Right atrium auricular region (tissue), 2 donors: ENCODE results near the gene BZW1. TPM values are rescaled to one million over a fixed set of nuclear protein-coding genes. Genes with fewer than 3 reads are reported as not detected.
"Not testable (repeated sequence)": the region's sequence is repeated elsewhere in the genome, so short reads cannot be mapped to it uniquely, and the experiment has no call there.

ENCODE experiments used
- DNase-seq: peaks from one replicate; pipeline ENCODE4 v3.0.0-alpha.2; 2019; ENCODE audit warnings: low spot score
- H3K27ac ChIP-seq, 2 donors: fragments of 200-600 bp; sonication (generic); 1 replicate in 1 of 2; 2 replicates in 1 of 2; pipeline ENCODE4 v1.5.1; 2016 to 2019
- H3K27me3 ChIP-seq, 2 donors: fragments of 200-600 bp; sonication (generic); one replicate each; pipeline versions ENCODE4 v1.5.1 to v1.6.0; 2017 to 2019
- H3K36me3 ChIP-seq: fragments of 200-600 bp; sonication (generic); one replicate; pipeline ENCODE4 v1.5.1; 2016
- H3K4me1 ChIP-seq, 2 donors: fragments of 200-600 bp; sonication (generic); one replicate each; pipeline versions ENCODE4 v1.5.1 to v1.6.0; 2017 to 2019
- H3K4me3 ChIP-seq, 2 donors: fragments of 200-600 bp; sonication (generic); 1 replicate in 1 of 2; 2 replicates in 1 of 2; pipeline ENCODE4 v1.5.1; 2017 to 2019; ENCODE audit warnings: mild to moderate bottlenecking in 1 of 2, moderate library complexity in 1 of 2
- H3K9me3 ChIP-seq, 2 donors: fragments of 200-600 bp; sonication (generic); one replicate each; pipeline ENCODE4 v1.5.1; 2019
- total RNA-seq, 2 donors: library from RNA; depleted of rRNA; stranded (reverse); fragments of >200 nt; gene quantifications; one replicate each; pipeline ENCODE4 v1.1.0, GENCODE V29; 2016
- TF ChIP-seq, protein P1 (sequence below), 2 donors: fragments of 200-600 bp; sonication (generic); IDR thresholded peaks; one replicate each; pipeline ENCODE4 v1.5.1; 2019; ENCODE audit warnings: antibody characterized with exemption in 2 of 2

BZW1 gene
- total RNA-seq, 2 donors from 2014 or later, result 58.0 to 131 TPM

GRCh38 chr2:200812122-200813022, 662 bp downstream of the BZW1 start:
- Histone ChIP-seq H3K9me3 (no peaks in the 10 kb centered on the region), H3K36me3 (peaks cover 42% of the 10 kb centered on the region), H3K27ac (peak overlapping the region; percentile 98 to 99), H3K4me1 (peaks cover 0 to 36% of the 10 kb centered on the region in 2 donors), H3K4me3 (peak overlapping the region; percentile 92 to 99), H3K27me3 (no peaks in the 10 kb centered on the region)
- TF ChIP-seq, protein P1, sequence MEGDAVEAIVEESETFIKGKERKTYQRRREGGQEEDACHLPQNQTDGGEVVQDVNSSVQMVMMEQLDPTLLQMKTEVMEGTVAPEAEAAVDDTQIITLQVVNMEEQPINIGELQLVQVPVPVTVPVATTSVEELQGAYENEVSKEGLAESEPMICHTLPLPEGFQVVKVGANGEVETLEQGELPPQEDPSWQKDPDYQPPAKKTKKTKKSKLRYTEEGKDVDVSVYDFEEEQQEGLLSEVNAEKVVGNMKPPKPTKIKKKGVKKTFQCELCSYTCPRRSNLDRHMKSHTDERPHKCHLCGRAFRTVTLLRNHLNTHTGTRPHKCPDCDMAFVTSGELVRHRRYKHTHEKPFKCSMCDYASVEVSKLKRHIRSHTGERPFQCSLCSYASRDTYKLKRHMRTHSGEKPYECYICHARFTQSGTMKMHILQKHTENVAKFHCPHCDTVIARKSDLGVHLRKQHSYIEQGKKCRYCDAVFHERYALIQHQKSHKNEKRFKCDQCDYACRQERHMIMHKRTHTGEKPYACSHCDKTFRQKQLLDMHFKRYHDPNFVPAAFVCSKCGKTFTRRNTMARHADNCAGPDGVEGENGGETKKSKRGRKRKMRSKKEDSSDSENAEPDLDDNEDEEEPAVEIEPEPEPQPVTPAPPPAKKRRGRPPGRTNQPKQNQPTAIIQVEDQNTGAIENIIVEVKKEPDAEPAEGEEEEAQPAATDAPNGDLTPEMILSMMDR (IDR thresholded peaks at IDR 0.05), result peak in 1 of 2 donors; percentile 79
- peak; percentile 82 for DNase-seq

GRCh38 chr2:200814276-200814815, 2.6 kb downstream of the BZW1 start:
- H3K4me3 ChIP-seq, result no peak overlapping the region
- H3K27ac ChIP-seq, result peak overlapping the region; percentile 6 to 22
- H3K27me3 ChIP-seq, result no peaks in the 10 kb centered on the region
- peaks cover 62% of the 10 kb centered on the region for H3K36me3 ChIP-seq
- TF ChIP-seq, protein P1 (IDR thresholded peaks at IDR 0.05), result no peak
- no peak for DNase-seq
- H3K4me1 ChIP-seq, result peaks cover 0 to 36% of the 10 kb centered on the region in 2 donors
- no peaks in the 10 kb centered on the region for H3K9me3 ChIP-seq

DNA sequence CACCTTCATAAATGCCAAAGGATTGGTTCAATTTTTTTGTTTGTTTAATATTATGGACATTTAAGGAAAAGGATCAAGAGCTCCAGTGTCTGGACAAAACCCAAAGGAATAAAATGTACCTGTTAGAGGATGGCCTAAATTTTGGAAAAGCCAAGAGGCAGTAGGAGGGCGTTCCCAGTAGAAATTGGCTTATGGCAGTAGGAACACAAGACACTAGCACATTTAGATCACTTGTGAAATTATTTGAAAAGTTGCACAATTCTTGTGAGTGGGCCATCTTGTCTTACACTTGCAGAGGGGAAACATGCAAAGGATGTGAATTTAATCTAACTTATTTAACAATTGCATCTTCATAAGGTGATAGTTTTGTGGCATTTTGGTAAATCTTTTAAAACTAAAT, 3.2 kb downstream of the BZW1 start:
- H3K9me3 ChIP-seq, result no peaks in the 10 kb centered on the region
- H3K4me3 ChIP-seq, result no peak overlapping the region
- TF ChIP-seq, protein P1 (IDR thresholded peaks at IDR 0.05), result no peak
- H3K4me1 ChIP-seq, result peaks cover 0 to 36% of the 10 kb centered on the region in 2 donors
- peak overlapping the region; percentile 6 to 22 for H3K27ac ChIP-seq
- no peaks in the 10 kb centered on the region for H3K27me3 ChIP-seq
- DNase-seq, result no peak
- H3K36me3 ChIP-seq, result peaks cover 67% of the 10 kb centered on the region

DNA sequence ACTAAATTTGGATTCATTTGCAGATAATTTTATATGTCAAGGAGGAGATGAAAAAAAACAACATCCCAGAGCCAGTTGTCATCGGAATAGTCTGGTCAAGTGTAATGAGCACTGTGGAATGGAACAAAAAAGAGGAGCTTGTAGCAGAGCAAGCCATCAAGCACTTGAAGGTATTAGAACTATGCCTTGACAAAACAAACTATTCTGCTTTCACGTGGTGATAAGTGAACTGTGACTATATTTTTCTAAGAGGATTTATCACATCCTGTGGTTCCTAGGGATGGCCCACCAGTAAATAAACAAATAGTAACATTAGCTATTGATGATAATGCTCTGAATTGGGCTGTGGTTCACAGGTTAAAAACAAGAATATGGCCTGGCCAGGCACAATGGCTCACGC, 7.0 kb downstream of the BZW1 start:
- DNase-seq, H3K9me3 ChIP-seq, H3K27ac ChIP-seq, H3K4me3 ChIP-seq, H3K27me3 ChIP-seq: not testable (repeated sequence)
- peaks cover 0 to 13% of the 10 kb centered on the region in 2 donors for H3K4me1 ChIP-seq
- peaks cover 83% of the 10 kb centered on the region for H3K36me3 ChIP-seq

DNA sequence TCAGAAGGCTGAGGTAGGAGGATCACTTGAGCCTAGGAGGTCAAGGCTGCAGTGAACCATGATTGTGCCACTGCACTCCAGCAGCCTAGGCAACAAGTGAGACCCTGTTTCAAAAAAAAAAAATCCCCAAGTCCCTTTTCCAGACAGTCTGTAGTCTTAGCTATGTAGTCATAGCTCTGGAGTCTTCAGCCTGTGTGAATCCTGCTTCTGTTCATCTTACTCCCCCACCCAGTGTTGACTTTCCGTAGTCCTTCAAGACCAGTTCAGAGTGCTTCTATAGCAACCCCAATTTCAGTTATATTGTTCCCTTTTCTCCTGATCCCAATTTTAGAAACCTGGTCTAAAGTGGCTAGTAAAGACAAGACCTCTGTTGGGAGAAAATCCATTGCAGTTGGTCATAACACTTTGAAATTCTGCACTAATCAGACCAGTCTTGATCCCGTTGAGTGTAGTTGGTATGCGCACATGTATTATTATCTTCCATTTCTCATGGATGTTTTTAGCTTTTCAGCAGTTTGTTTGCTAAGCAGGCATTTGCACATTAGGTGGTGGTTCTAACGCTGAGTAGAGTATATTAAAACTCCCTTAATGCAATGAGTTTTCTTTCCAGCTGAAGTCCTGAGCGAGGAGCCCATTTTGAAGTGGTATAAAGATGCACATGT, 9.0 kb downstream of the BZW1 start:
- H3K27me3 ChIP-seq, result no peaks in the 10 kb centered on the region
- TF ChIP-seq, protein P1 (IDR thresholded peaks at IDR 0.05), result no peak
- DNase-seq, result no peak
- H3K4me1 ChIP-seq, result no peaks in the 10 kb centered on the region
- H3K27ac ChIP-seq, result no peak overlapping the region
- no peaks in the 10 kb centered on the region for H3K9me3 ChIP-seq
- no peak overlapping the region for H3K4me3 ChIP-seq
- peaks cover 63% of the 10 kb centered on the region for H3K36me3 ChIP-seq

GRCh38 chr2:200821686-200822245, 10.1 kb downstream of the BZW1 start:
- no peak overlapping the region for H3K27ac ChIP-seq
- TF ChIP-seq, protein P1 (IDR thresholded peaks at IDR 0.05), result no peak
- H3K27me3 ChIP-seq, result no peaks in the 10 kb centered on the region
- no peak for DNase-seq
- H3K36me3 ChIP-seq, result peaks cover 52% of the 10 kb centered on the region
- H3K4me3 ChIP-seq, result no peak overlapping the region
- H3K9me3 ChIP-seq, result no peaks in the 10 kb centered on the region
- no peaks in the 10 kb centered on the region for H3K4me1 ChIP-seq
